Measurements from ENCODE around the gene ARHGEF26.
"Not testable (repeated sequence)": the region's sequence is repeated elsewhere in the genome, so short reads cannot be mapped to it uniquely, and the experiment has no call there.

Gene ARHGEF26, protein sequence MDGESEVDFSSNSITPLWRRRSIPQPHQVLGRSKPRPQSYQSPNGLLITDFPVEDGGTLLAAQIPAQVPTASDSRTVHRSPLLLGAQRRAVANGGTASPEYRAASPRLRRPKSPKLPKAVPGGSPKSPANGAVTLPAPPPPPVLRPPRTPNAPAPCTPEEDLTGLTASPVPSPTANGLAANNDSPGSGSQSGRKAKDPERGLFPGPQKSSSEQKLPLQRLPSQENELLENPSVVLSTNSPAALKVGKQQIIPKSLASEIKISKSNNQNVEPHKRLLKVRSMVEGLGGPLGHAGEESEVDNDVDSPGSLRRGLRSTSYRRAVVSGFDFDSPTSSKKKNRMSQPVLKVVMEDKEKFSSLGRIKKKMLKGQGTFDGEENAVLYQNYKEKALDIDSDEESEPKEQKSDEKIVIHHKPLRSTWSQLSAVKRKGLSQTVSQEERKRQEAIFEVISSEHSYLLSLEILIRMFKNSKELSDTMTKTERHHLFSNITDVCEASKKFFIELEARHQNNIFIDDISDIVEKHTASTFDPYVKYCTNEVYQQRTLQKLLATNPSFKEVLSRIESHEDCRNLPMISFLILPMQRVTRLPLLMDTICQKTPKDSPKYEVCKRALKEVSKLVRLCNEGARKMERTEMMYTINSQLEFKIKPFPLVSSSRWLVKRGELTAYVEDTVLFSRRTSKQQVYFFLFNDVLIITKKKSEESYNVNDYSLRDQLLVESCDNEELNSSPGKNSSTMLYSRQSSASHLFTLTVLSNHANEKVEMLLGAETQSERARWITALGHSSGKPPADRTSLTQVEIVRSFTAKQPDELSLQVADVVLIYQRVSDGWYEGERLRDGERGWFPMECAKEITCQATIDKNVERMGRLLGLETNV

DNA sequence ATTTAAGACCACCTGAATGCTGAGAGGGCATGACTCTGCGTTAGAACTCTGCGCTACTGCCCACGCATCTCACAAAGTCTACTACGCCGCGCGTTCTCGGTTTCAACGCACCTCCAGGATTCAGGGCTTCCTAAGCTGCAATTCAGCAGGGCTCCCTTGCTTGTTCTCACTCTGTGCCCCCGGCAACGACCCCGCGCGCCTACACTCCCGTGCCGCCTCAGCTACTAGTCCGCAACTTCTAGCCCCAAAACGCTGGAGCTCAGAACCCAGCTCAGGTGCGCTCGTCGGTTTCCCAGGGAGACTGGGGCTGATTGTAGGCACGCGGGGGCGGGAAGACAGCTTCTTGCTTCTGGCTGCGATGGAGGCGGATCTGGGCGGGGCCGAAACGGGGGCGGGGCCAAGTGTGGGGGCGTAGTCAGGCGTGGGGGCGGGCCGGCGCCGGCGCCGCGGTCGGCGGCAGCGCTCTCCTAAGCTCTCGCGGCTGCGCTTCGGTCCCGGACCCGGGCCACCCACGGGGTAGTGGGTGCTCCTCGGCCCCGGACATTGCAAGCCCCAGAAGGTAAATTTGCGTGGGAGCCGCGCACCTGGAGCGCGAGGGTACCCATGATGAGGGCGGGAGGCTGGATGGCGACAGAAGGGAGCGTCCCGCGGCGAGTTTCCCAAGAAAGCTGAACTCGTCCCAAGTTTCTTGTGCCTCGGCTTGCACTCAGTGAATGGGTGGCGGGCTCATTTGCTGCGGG lies at the start of gene ARHGEF26:
Gene ARHGEF26 (plus strand): TSS at position 430 of the 740 bp plus-strand sequence. CDS start 603 bp downstream, outside the sequence.
- no peak for FAIRE-seq

DNA sequence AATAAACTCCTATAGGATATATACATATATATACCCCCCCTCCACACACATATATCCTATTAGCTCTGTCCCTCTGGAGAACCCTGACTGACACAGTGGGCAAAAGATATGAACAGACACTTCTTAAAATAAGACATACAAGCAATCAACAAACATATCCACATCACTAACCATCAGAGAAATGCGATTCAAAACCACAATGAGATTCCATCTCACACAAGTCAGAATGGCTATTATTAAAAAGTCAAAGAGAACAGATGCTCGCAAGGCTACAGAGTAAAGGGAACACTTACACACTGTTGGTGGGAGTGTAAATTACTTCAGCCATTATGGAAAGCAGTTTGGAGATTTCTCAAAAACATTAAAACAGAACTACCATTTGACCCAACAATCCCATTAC lies 46.2 kb upstream of the ARHGEF26 start:
- FAIRE-seq = no peak

DNA sequence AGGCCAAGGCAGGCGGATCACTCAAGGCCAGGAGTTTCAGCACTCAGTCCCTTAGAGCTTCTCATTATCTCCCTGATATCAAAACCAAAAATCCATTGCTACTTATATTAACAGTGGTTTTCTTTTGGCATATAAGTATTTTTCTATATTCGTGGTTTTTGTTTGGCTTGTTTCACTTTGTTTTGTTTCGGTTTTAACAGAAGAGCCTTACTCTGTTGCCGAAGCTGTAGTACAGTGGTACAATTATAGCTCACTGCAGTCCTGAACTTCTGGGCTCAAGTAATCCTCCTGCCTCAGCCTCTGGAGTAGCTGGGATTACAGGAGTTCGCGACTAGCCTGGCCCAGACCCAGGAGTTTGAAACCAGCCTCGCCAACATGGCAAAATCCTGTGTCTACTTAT lies 42.5 kb upstream of the ARHGEF26 start:
- no peak for FAIRE-seq

DNA sequence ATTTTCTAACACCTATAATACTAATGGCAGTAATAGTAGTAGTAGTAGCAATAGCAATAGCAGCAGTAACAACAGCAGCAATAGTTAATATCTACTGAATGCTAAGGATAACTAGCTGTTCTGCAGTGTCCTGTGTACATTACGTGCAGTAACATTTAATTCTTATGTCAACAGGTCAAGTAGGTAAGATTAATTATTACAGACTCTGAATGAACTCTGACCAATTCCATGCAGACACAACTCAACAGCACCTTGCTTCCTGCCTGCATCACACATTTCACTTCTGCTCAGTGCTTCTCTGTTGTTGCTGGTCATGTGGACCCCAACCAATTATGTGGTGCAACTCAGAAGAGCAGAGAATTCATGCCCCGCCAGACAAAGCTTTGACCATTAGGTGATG lies 39.9 kb upstream of the ARHGEF26 start:
- FAIRE-seq = no peak

DNA sequence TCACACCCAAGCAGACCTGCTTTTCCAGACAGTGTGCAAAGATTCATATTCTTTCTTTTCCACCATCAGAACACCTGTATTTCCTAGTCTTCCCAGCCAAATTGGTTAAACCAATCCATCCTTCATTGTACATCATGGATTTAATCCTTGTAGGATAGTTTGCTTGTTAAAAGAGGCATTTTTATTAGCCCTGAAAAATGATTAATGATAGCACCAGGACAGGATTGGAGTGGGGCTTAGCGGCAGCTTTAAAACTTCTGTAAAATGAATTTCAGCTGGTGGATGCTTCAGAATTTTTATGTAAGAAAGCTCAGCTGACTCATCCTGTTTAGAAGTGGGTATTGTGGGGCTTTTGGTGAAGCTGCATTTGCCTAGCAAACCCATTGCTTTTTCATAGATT lies 36.1 kb upstream of the ARHGEF26 start:
- no peak for FAIRE-seq

DNA sequence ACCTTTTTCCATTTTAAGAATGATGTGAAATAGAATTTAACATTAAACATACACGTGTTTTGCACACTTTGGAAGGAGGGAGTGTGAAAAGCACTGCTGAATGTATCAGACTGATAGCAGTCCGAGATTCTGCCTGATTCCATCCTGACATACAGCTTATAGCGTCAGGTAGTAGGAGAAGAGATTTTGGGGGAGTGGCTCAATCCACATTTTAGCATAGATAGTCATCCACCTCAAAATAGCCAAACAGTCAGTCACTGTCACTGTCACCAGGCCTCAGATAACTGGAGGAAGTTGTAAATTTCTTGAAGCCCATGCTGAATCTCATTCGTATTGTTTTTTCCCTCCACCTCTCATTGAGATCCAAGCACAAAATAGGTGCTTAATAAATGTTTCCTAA lies 35.4 kb upstream of the ARHGEF26 start:
- FAIRE-seq = no peak

DNA sequence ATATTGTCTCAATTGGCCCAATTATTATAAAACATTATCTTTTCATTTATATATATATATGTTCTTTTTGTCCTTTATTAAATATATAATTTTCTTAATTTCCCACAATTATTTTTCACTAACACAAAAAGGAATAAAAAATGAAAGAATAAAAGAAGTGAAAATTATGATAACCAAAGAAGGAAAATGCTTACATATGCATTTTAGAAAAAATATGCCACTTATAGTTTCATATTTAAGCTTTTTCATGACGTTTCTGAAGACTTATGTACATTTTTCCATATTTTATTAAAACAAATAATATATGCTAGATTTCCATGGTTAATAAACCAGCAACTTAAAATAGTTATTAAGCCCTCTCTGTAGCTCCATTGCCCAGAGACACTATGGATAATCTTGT lies 34.9 kb upstream of the ARHGEF26 start:
- peak; percentile 38 for FAIRE-seq

DNA sequence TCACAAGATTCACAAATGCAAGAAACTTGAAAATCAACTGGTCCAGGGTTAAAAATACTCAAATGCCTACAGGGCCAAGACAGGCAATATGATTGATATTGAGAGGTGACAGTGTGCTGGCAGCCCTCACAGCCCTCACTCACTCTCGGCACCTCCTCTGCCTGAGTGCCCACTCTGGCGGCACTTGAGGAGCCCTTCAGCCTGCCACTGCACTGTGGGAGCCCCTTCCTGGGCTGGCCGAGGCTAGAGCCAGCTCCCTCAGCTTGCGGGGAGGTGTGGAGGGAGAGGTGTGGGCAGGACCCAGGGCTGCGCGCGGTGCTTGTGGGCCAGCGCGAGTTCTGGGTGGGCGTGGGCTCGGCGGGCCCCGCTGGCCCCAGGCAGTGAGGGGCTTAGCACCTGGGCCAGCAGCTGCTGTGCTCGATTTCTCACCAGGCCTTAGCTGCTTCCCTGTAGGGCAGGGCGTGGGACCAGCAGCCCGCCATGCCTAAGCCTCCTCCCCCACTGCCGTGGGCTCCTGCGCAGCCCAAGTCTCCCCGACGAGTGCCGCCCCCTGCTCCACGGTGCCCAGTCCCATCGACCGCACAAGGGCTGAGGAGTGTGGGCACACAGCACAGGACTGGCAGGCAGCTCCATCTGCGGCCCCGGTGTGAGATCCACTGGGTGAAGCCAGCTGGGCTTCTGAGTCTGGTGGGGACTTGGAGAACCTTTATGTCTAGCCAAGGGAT lies 33.3 kb upstream of the ARHGEF26 start:
- not testable (repeated sequence) for FAIRE-seq

DNA sequence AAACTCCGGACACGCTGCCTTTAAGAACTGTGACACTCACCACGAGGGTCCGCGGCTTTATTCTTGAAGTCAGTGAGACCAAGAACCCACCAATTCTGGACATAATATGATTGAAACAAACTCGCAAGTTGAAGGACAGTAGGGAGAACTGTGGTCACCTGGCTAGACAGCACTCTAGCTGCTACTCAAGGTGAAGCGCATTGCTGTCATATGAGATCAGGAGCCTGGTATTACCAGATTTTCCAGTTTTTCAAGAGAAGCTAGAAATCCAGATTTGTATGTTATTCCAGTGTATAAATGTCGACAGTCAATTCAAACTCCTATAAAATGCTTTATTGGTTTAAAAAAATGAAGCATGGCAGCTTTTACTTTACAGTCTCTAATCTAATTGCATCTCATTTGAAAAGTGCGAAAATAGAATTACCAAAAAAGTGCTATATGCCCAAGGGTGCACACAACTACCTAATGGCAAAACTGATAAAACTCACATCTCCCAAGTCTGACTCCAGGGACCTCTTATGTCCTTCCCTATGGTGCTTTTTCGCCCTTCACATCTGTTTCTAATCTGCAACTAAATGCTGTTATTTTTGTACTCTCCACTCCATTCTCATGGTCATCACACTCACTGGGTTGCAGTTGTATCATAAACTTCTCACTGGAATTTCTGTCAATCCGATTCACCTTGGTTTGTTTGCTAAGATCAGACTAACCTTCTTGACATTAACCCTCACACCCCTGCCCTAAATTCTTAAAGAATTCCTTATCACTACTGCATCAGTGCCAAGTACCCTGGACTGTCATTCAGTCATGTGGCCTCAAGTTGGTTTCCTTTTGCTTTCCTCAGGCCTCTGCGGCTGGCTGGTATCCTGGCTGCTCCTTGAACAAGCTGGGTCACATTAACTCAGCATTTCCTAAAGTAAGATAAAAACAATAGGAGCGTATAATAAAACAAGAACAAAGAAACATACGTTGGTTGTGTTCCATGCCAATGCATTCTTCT lies 31.5 kb upstream of the ARHGEF26 start:
- no peak for FAIRE-seq

DNA sequence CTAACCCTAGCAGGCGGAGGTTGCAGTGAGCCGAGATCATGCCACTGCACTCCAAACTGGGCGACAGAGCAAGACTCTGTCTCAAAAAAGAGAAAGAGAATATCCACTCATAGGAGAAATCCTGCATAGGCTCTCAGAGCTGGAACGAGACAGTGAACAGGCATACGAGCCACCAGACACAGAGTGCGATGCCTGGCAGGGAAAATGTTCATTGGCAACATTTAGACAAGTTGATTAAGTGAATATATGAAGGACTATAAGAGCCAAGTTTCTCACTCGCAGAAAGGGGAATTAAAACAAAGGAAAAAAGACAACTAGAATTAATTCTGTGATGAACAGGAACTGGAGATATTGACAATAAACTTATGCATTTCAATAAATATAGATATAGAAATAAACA lies 27.1 kb upstream of the ARHGEF26 start:
- FAIRE-seq = no peak

DNA sequence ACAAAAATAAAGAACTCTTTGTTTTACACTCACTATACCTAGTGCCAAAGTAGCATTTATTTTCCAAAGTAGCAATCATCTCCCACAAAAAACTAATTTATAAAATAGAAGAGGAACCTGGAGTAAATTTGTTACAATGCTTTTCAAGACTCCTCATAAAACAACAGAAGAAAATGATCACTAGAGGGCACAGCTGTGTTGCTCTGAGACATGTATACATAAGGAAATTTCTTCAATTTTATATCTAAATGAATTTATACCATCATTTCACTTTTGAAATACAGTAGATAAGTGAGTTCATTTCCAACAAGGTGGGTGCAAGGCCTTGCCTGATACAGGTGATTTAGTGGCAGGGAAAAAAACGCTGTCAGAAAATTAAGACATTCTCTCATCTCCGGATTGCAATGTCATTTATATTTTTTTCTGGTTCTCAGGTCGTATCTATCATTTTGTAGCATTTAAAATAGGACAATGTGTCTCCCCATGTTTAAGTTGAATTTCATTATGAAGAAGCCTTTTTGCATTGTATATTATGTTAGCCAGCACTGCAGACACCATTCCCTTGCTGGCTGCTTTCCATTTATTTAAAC lies 25.3 kb upstream of the ARHGEF26 start:
- peak; percentile 24 for FAIRE-seq

DNA sequence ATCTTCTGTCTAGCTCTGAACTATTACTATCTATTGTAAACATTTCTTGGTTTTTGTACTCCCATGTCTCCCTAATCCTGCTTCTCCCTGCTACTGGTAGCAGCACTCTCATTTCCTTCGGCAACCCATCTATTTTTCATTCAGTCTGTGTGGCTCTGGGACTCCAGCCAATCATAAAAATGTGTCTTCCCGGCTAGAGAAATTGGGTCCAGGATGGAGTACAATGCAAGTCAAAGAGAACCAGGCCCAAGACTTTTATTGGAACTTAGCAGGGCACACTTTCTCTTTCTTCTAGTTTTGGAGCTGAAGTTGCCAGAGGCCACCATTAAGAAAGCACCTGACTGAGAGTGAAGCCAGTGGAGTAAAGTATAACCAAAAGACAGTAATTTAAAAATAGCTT lies 22.8 kb upstream of the ARHGEF26 start:
- FAIRE-seq = no peak

DNA sequence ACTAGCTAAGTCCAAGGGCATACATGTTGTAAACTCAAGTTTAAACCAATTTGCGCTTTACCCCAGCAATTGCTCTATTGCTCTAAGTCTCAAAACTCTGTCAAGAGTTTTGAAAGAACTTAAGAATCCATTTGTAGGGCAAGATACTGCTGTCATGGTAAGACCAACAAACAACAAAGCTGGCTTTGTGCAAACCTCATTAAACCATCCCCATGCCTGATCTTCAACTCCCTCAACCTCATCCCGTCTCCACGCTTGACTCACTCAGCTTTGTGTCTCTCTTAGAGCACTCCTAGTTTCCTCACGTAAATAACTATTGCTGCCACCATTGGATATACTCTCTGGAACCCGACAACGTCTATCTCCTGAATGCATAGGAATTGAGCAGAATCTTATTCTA lies 20.6 kb upstream of the ARHGEF26 start:
- no peak for FAIRE-seq

DNA sequence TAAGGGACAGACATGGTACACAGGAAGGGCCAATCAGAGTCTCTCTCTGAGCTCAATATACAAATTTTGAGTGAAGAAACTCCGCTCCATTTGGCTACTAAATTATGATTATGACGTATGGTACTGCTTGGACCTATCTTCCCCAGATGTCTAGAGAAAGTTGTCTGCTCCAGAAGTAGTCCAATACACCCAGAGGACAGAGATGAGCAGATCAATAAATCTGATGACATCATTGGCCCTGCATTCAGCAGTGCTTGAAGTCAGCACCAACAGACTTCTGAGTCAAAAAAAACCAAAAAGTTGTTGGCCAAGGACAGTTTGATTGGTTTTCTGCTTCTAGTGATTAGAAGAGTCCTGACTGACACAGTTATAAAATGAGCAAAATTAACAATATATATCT lies 19.9 kb upstream of the ARHGEF26 start:
- no peak for FAIRE-seq

DNA sequence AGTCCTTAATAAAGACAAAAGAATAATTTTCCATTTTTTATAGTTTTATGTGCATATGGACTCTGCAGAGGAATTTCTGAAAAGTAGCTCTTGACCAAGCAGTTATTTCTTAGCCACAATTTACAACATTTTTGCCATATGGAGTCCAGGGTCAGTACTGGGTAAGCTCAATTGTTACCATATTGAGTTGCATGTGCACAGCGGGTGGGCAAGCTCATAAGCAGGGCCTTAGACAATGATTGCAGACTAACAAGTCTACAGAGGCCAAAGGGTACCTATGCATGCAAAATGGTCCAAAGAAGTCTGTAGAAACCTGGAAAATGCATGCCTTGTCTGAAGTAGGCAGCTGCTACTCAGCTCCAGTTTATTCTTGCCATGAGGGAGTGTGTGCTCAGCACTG lies 19.0 kb upstream of the ARHGEF26 start:
- no peak for FAIRE-seq

DNA sequence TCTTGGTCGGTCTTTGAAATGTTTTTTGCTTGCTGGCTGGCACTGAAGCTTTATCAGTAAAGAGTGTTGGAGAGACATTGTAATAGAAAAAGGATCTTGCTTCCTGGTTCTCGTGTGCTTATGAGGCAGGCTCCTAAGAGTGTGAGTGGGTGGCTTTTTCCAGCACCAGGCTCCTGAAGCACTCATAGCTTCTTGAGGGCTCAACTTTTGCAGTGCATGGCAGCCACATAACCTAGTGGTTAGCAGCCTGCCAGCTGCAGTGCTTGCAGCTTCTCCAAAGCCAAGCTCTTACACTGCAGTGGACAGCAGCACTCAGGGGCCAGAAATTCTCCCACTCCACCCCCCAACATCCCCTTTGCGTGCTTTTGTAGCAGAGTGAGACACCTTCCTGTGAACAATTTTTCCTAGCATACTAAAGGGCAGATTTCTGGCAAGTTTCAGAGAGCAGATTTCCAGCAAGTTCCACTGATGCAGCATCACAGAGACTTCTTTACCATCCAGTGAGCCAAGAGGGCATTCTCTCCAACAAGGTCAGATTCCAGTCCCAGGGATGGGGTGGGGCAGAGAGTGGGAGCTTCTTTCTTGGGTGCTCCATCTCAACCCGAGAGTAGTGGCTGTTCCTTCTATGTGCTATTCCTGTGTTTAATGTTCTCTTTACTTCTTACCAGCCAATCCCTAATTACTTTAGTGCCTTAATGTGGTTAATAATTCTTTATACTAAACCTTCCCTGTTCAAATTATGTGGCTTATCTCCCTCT lies 15.8 kb upstream of the ARHGEF26 start:
- no peak for FAIRE-seq

DNA sequence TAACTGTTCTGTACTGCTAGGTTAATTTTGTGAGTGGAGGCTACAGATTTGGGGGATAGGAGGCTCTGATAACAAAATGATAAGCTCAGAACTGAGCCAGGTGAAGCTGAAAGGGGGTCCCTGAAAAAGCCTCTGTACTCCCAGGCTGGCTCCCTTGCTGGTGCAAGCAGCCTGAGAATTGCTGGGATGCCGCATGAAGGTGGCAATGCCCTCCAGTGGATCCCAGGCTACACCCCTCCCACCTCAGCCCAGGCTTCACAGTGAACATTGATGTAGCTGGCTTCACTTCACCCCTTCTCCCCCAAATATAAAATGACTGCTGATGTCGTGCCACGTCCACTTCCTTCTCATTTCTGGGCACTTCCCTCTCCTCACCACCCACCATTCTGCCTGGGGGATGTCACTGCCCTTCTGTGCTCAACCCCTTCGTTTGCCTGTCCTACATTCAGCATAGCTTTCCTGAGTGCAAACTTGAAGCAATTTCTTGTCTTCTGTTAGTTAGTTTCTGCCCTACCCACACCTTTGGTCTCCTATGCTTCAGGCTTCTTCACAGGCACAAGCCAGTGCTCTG lies 9.7 kb upstream of the ARHGEF26 start:
- FAIRE-seq = no peak

DNA sequence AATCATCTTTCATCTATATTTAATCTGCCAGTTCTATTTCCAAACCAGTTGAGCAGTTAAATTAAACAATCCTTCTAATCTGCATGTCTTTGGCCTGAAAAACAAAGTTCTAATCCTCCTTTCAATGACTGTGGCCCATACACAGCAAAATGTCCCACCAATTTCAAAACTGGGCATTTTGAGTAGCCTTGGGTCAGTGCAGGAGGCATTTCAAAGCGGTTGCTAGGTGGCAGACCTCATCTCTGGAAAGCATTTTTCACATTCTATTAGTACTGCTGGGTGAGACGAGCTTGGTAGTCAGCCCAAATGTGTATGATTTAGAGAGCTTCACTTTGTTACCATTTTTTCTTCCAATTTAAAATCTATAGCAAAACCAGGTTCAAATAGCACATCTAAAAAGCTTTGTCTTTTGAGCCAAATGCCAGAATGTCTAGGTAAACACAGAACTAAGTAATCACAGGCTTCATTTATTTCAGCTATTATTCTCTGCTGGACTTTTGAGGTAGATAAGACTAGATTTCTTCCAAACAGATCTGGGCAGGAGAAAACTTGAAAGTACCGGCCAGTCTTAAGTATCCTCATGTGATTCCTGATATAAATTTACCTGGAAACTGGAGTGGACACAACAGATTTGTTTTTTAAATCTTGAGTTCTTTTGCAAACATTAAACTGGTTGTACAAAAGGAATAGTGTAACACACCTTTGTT lies 8.9 kb upstream of the ARHGEF26 start:
- FAIRE-seq = no peak

DNA sequence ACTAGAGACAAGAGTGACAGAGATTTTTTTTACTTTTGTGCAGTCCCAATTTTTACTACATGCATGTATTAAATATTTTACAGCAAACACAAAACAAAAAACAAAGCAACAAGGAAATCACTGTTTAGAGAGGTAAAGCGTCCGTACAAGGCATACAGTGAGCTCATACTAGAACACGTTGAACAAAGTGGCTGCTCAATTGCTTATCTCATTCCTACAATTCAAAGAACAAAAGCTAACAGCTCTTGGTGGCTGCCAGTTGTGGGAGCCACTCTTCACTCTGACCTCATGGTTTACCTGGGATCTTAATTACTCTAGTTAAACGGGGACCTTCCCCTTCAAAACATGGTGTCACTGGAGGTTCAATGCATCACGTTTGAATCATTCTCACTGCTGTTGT lies 7.6 kb upstream of the ARHGEF26 start:
- FAIRE-seq = no peak
